HL-60/S4 (cell line): Measurements from ENCODE around the gene LGALS12.

ENCODE experiments used
- in situ Hi-C: fragments of 300-500 bp; cut with MboI; formaldehyde crosslinking; loops from 2 replicates; pipeline ENCODE4 v1.14.3; 2022; ENCODE audit warnings: low sequenced_read_pairs

The LGALS12 gene

DNA sequence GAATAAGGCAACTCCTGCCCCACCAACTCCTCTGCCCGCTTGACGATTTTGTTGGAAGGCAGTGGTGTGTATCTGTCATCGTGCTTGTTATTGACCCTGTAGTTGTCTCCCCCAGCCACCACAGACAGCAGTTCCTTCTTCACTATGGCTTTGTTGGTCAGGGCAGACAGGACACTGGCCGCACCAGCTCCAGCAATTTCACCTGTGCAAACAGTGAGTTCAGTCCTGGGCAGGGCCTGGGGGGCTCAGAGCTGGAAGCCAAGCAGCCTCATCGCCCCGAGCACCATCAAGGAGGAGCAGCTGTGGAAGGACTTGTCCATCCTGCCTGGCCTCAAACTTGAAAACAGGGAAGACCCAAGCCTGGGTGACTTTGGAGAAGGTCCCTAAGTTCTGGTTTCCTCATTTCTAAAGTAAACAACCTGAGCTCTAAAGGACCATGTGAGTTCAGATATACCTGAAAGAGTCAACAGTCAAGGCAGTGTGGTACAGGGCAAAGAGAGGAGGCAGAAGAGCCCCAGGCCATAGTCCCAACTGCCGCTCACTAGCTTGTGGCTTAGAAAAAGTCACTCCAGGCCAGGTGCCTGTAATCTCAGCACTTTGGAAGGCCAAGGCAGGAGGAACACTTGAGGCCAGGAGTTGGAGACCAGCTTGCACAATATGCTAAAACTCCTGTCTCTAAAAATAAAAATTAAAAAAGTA lies 52.7 kb downstream of the LGALS12 start:
- in situ Hi-C loops, result no loop called here

DNA sequence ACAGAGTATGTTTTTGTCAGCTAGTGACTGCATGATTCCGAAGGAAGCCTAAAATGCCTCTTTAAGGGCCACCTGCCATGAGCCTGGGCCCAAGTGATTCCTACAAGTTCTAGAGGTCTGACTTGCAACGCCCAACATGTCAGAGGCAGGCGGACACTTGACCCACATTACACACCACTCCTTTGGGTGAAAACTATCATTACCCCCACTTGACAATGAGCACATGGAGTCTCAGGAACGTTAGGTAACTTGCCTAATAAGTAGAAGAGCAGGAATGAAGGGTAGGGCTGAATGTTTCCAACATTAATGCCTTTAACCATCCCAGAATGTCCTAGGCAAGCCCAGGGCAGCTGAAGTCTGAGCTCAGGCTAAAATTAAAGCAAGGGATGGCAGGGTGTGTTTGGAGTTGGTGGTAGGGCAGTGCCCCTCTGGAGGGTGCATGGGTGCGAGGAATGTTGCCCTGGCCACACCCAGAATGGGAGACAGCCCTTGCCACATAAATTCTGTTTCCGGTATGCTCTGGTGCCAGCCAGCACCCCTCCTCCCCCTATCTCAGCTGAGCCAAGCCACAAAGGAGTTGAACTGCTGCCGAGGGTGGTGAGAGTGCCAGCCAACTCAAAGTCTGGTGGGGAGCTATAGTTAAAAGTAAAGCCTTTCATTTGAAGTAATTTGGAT lies 54.8 kb downstream of the LGALS12 start:
- in situ Hi-C loops, result no loop called here

GRCh38 chr11:63563201-63564055 lies 57.5 kb downstream of the LGALS12 start, which contains the start of gene PLAAT2:
TSS of gene PLAAT2 (minus strand) at chr11:63563379. CDS start at chr11:63563324, 55 bp downstream.
- in situ Hi-C loops, result no loop called here

GRCh38 chr11:63564056-63564774 lies 58.3 kb downstream of the LGALS12 start:
- in situ Hi-C loops, result no loop called here

DNA sequence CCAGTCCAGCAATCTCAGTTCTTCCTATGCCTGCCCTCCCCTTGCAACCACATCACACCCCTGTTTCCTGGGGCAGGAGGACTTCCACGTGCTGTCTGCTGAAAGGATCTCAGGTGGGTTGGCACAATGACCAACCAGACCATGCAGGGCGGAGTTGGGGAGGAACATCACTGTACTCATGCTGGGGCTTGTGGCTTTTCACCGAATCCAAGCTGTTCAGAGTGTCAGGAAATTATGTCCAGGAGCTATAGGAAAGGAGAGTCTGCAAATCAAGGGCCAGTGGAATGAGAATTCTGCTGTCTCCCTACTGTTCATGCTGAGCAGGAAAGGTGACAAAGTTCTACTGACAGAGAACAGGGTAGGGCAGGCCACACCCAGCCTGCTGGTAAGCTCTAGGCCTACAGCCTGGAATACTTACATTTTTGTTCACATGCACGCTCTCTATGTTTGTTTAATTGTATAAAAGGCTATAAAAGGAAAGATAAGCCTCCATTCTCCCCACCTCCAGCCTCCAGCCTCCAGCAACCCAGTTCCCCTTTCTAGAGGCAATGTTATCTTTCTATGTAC lies 59.0 kb downstream of the LGALS12 start:
- in situ Hi-C loops, result no loop called here
